Activated CD8-positive, alpha-beta T cell treated with anti-CD3 and anti-CD28 coated beads for 36 hours (primary cell): ENCODE measurements around the gene WDSUB1. TPM values are rescaled to one million over a fixed set of nuclear protein-coding genes. Genes with fewer than 3 reads are reported as not detected.

Source experiments
- ATAC-seq: fragments of 200-7000 bp; cut with Tn5 transposase; one replicate; pipeline ENCODE4 v1.10.0; 2021; ENCODE audit warnings: mild to moderate bottlenecking, moderate library complexity
- CTCF ChIA-PET: fragments of 350-600 bp; sonication (Branson Sonifier 250); formaldehyde crosslinking; loops from one replicate; lab custom pipeline; 2021; ENCODE audit warnings: antibody characterized with exemption; lab: Charles Lee
- POLR2A ChIA-PET: fragments of 350-600 bp; sonication (Branson Sonifier 250); formaldehyde crosslinking; loops from one replicate; lab custom pipeline; 2021; ENCODE audit warnings: antibody characterized with exemption; lab: Charles Lee
- DNase-seq: peaks from one replicate; pipeline ENCODE4 v3.0.0-alpha.2; 2020
- H3K27ac Mint-ChIP-seq: one replicate; pipeline ENCODE4 v1.8.0; 2021; ENCODE audit warnings: mild to moderate bottlenecking, mixed read lengths
- H3K27me3 Mint-ChIP-seq: one replicate; pipeline ENCODE4 v1.8.0; 2021; ENCODE audit warnings: mixed read lengths
- H3K36me3 Mint-ChIP-seq: one replicate; pipeline ENCODE4 v1.8.0; 2021; ENCODE audit warnings: low read depth, mixed read lengths
- H3K4me1 Mint-ChIP-seq: one replicate; pipeline ENCODE4 v1.8.0; 2021; ENCODE audit warnings: low read depth, mixed read lengths
- H3K4me3 Mint-ChIP-seq: one replicate; pipeline ENCODE4 v1.8.0; 2021; ENCODE audit warnings: mild to moderate bottlenecking, moderate library complexity, mixed read lengths
- H3K9me3 Mint-ChIP-seq: one replicate; pipeline ENCODE4 v1.8.0; 2021; ENCODE audit warnings: mixed read lengths
- intact Hi-C: fragments of 100-400 bp; cut with micrococcal nuclease; formaldehyde crosslinking; loops from one replicate; pipeline ENCODE4 v1.10.0; 2022
- total RNA-seq, 2 experiments: library from RNA; stranded (reverse); gene quantifications; one replicate each; pipeline ENCODE4 v1.2.3, GENCODE V29; 2021
- TF ChIP-seq, protein P1 (sequence below): fragments of 200-600 bp; IDR thresholded peaks from one replicate; pipeline ENCODE4 v1.8.0; 2022; ENCODE audit warnings: antibody characterized with exemption, mild to moderate bottlenecking

Gene WDSUB1
- total RNA-seq, 2 experiments from 2014 or later, result 6.8 to 8.6 TPM

DNA sequence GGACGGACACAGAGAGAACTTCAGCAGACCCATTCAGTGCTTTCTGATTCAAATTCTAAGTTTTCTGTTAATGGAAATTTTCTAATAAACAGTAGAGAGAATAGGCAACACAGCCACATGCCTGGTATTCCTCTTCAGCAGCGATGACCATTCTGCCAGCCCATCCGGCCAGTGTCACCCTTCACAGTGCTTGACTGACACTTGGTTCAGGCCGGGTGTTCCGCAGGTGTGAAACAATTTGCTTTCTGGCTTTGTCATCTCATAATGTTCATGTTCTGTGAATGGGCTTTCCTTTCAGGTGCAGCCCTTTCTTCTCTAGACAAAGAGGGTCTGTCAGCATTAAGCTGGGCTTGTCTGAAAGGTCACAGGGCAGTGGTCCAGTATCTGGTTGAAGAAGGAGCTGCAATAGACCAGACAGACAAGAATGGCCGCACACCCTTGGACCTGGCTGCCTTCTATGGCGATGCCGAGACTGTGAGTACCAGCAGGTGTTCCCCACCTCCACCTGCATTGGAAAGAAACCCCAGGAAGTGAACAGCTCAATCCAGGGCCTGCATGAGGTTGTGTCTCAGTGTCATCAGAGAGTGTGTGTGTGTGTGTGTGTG lies 67.0 kb downstream of the WDSUB1 start:
- Mint-ChIP-seq H3K27ac (no peak overlapping the region), H3K4me1 (no peaks in the 10 kb centered on the region), H3K27me3 (no peaks in the 10 kb centered on the region), H3K9me3 (no peaks in the 10 kb centered on the region), H3K36me3 (no peaks in the 10 kb centered on the region), H3K4me3 (no peak overlapping the region)
- DNase-seq (no peak), ATAC-seq (no peak)
- ChIA-PET CTCF (no interaction called here), POLR2A (no interaction called here)
- intact Hi-C loops, result no loop called here
- TF ChIP-seq, protein P1, sequence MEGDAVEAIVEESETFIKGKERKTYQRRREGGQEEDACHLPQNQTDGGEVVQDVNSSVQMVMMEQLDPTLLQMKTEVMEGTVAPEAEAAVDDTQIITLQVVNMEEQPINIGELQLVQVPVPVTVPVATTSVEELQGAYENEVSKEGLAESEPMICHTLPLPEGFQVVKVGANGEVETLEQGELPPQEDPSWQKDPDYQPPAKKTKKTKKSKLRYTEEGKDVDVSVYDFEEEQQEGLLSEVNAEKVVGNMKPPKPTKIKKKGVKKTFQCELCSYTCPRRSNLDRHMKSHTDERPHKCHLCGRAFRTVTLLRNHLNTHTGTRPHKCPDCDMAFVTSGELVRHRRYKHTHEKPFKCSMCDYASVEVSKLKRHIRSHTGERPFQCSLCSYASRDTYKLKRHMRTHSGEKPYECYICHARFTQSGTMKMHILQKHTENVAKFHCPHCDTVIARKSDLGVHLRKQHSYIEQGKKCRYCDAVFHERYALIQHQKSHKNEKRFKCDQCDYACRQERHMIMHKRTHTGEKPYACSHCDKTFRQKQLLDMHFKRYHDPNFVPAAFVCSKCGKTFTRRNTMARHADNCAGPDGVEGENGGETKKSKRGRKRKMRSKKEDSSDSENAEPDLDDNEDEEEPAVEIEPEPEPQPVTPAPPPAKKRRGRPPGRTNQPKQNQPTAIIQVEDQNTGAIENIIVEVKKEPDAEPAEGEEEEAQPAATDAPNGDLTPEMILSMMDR, result no peak

DNA sequence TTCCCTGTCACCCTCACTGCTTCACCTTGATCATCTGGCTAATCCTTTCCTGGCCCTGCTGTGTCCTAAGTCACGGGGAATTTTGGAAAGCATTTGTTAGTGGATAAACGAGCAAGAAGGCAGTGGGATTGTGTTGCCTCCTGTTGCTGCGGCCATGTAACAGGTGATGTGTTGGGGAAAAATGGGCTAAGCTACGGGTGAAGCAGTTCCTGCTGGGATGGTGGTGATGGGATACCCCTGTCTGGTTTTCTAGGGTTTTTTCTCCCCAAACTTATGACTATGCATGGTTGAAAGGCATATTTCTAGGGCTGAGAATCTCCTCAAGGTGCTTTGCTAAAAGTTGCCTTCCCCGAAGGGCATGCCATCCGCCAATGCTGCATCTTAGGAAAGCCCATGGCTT lies 68.1 kb downstream of the WDSUB1 start:
- CTCF ChIA-PET, result no interaction called here
- no peaks in the 10 kb centered on the region for H3K4me1 Mint-ChIP-seq
- H3K4me3 Mint-ChIP-seq, result no peak overlapping the region
- H3K27ac Mint-ChIP-seq, result no peak overlapping the region
- no peaks in the 10 kb centered on the region for H3K36me3 Mint-ChIP-seq
- H3K27me3 Mint-ChIP-seq, result no peaks in the 10 kb centered on the region
- H3K9me3 Mint-ChIP-seq, result no peaks in the 10 kb centered on the region
- no peak for ATAC-seq
- TF ChIP-seq, protein P1, result no peak
- intact Hi-C loops, result no loop called here
- POLR2A ChIA-PET, result interaction anchor here (0.6 kb wide), 1 partner anchor 1407 kb away, joined by 3 read pairs; no protein-coding TSS in a partner anchor
- no peak for DNase-seq

DNA sequence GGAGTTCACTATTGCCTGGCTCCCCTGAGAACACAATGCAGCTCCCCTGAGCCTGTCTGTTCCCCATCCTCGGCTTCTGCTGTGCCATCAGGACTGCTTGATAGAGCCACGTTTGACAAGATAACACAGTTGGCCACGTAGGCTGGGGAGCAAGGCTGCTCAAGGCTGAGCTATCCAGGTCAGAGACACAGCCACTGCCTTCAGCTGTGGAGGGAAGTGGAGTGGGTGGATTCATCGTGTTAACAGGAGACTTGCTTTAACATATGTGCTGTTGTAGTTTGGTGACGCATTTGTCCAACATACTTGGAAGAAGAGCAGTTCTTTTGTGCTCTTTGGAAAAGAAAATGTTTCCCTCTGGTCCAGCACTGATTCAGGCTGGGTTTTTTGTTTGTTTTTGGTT lies 68.8 kb downstream of the WDSUB1 start:
- TF ChIP-seq, protein P1, result no peak
- Mint-ChIP-seq H3K27ac (no peak overlapping the region), H3K4me3 (no peak overlapping the region), H3K27me3 (no peaks in the 10 kb centered on the region), H3K9me3 (no peaks in the 10 kb centered on the region), H3K36me3 (no peaks in the 10 kb centered on the region), H3K4me1 (no peaks in the 10 kb centered on the region)
- intact Hi-C loops, result no loop called here
- ChIA-PET POLR2A (no interaction called here), CTCF (interaction anchor here (1.4 kb wide), 1 partner anchor 14 kb away, joined by 3 read pairs; no protein-coding TSS in a partner anchor)
- DNase-seq (no peak), ATAC-seq (no peak)

DNA sequence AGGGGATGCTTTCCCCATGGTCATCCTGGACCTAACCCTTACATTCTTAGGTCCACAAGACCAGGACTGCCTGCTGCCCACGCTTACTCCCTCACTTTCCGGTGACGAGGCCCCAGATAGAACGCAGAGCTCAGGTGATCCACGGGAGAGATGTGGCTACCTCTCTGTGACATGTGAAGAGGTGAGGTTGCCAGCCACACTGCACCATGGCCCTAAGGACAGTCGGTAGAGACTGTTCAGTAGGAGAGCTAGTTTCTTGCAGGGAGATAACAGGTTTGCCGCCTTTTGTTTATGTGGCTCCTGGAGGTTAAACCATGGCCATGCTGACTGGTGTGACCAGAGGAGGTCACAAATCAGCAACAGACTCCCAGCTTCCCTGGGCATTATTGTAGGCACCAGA lies 71.4 kb downstream of the WDSUB1 start:
- H3K4me3 Mint-ChIP-seq, result no peak overlapping the region
- ChIA-PET CTCF (interaction anchor here (1.2 kb wide), 1 partner anchor 184 kb away, joined by 3 read pairs; no protein-coding TSS in a partner anchor), POLR2A (interaction anchor here (1.0 kb wide), 1 partner anchor 12 kb away, joined by 3 read pairs; no protein-coding TSS in a partner anchor)
- H3K9me3 Mint-ChIP-seq, result no peaks in the 10 kb centered on the region
- DNase-seq (no peak), ATAC-seq (no peak)
- peaks cover 9% of the 10 kb centered on the region for H3K4me1 Mint-ChIP-seq
- TF ChIP-seq, protein P1, result no peak
- no peak overlapping the region for H3K27ac Mint-ChIP-seq
- no peaks in the 10 kb centered on the region for H3K36me3 Mint-ChIP-seq
- no peaks in the 10 kb centered on the region for H3K27me3 Mint-ChIP-seq
- intact Hi-C loops, result no loop called here

DNA sequence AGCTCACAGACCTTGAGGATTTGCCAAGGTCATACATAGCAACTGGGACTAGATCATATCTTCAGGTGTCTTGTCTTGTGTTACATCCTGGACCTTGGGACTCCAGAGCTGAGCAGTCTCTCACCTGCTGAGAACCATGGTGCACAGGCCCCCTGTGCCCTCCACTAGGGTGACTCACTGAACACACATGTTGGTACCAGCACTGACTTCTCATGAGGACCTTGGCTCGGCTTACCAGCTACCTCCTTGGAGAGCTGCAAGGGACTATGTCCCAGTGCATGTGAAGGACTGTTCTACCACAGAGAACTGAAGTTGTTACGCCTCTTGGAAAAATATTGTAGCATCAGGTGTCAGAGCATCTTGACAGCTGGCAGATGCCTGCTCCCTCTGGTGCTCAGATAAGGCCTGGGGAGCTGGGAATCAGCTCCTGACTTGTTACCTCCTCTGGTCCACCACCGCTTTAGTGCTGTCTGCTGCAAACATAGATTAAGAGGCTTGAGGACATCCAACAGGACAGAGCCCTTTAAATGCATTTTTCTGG lies 72.1 kb downstream of the WDSUB1 start:
- no peaks in the 10 kb centered on the region for H3K9me3 Mint-ChIP-seq
- TF ChIP-seq, protein P1, result no peak
- H3K27me3 Mint-ChIP-seq, result no peaks in the 10 kb centered on the region
- ATAC-seq (no peak), DNase-seq (no peak)
- intact Hi-C loops, result no loop called here
- POLR2A ChIA-PET, result interaction anchor here (1.0 kb wide), 1 partner anchor 12 kb away, joined by 3 read pairs; no protein-coding TSS in a partner anchor
- H3K36me3 Mint-ChIP-seq, result no peaks in the 10 kb centered on the region
- peaks cover 16% of the 10 kb centered on the region for H3K4me1 Mint-ChIP-seq
- H3K27ac Mint-ChIP-seq, result no peak overlapping the region
- H3K4me3 Mint-ChIP-seq, result no peak overlapping the region
- CTCF ChIA-PET, result interaction anchor here (1.2 kb wide), 1 partner anchor 185 kb away, joined by 3 read pairs; no protein-coding TSS in a partner anchor
